IMR-90 (cell line): ENCODE measurements around the gene DCC.

Experiments used
- BHLHE40 ChIP-seq: fragments of 150-350 bp; IDR thresholded peaks from 2 replicates; pipeline ENCODE4 v1.6.1; 2016; ENCODE audit warnings: mild to moderate bottlenecking, low read depth, low read length
- ELK1 ChIP-seq: fragments of 150-350 bp; IDR thresholded peaks from 2 replicates; pipeline ENCODE4 v1.6.1; 2016; ENCODE audit warnings: low read depth, mild to moderate bottlenecking, low read length, moderate library complexity, borderline replicate concordance
- MAFK ChIP-seq: IDR thresholded peaks from 2 replicates; pipeline ENCODE4 v1.6.1; 2012; ENCODE audit warnings: low read depth, low read length, improper control_type of control experiment
- MAZ ChIP-seq: IDR thresholded peaks from 2 replicates; pipeline ENCODE4 v1.6.1; 2012; ENCODE audit warnings: low read depth, mild to moderate bottlenecking, low read length, improper control_type of control experiment, moderate library complexity, borderline replicate concordance
- MXI1 ChIP-seq: IDR thresholded peaks from 2 replicates; pipeline ENCODE4 v1.6.1; 2012; ENCODE audit warnings: low read depth, mild to moderate bottlenecking, low read length, moderate library complexity, borderline replicate concordance
- NFE2L2 ChIP-seq: fragments of 150-350 bp; IDR thresholded peaks from 2 replicates; pipeline ENCODE4 v1.6.1; 2016; ENCODE audit warnings: low read depth, mild to moderate bottlenecking, low read length
- POLR2A ChIP-seq: IDR thresholded peaks from 2 replicates; pipeline ENCODE4 v1.6.1; 2012; ENCODE audit warnings: mild to moderate bottlenecking, low read depth, low read length
- RAD21 ChIP-seq: IDR thresholded peaks from 2 replicates; pipeline ENCODE4 v1.6.1; 2012; ENCODE audit warnings: low read length, improper control_type of control experiment
- SMC3 ChIP-seq: fragments of 150-350 bp; IDR thresholded peaks from 2 replicates; pipeline ENCODE4 v1.6.1; 2016; ENCODE audit warnings: low read depth, mild to moderate bottlenecking, antibody characterized with exemption, low read length, moderate library complexity
- USF2 ChIP-seq: fragments of 150-350 bp; IDR thresholded peaks from 2 replicates; pipeline ENCODE4 v1.6.1; 2017; ENCODE audit warnings: mild to moderate bottlenecking, antibody characterized with exemption, low read length, low read depth
- TF ChIP-seq, protein P1 (sequence below): conservative IDR thresholded peaks from 2 replicates; pipeline ENCODE4 v1.5.1; 2012; ENCODE audit warnings: mild to moderate bottlenecking, low read depth, low read length, improper control_type of control experiment

DNA sequence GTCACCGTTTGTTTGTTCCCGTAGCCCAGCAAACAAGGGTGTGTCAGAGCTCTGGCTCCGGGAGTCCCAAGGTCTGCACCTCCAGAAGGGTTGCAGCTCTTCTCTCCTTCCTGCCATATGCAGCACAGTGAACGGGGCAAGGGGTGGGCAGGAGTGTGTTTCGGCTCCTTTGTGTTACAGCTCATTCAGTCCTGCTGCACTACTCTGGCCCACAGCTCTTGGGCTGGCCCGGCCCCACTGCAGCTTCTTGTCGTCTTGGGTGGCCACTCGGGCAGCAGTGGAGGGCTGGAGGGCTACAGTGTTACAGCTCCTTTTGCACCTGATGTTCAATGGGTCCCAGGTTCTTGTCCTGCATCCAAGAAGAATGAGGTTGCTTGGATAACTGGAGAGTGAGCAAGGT lies 408.3 kb downstream of the DCC start:
- TF ChIP-seq, protein P1, sequence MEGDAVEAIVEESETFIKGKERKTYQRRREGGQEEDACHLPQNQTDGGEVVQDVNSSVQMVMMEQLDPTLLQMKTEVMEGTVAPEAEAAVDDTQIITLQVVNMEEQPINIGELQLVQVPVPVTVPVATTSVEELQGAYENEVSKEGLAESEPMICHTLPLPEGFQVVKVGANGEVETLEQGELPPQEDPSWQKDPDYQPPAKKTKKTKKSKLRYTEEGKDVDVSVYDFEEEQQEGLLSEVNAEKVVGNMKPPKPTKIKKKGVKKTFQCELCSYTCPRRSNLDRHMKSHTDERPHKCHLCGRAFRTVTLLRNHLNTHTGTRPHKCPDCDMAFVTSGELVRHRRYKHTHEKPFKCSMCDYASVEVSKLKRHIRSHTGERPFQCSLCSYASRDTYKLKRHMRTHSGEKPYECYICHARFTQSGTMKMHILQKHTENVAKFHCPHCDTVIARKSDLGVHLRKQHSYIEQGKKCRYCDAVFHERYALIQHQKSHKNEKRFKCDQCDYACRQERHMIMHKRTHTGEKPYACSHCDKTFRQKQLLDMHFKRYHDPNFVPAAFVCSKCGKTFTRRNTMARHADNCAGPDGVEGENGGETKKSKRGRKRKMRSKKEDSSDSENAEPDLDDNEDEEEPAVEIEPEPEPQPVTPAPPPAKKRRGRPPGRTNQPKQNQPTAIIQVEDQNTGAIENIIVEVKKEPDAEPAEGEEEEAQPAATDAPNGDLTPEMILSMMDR = no peak
- TF ChIP-seq MAZ = no peak
- no peak for TF ChIP-seq BHLHE40
- TF ChIP-seq ELK1 = no peak
- TF ChIP-seq MAFK = no peak
- no peak for TF ChIP-seq USF2
- TF ChIP-seq SMC3 = no peak
- TF ChIP-seq NFE2L2 = no peak
- no peak for TF ChIP-seq RAD21
- no peak for TF ChIP-seq POLR2A
- TF ChIP-seq MXI1 = no peak
